GM19193 (cell line): Measurements from ENCODE around the gene TRAPPC2.

Experiments
- POLR2A ChIP-seq: IDR thresholded peaks from 4 replicates; pipeline ENCODE4 v1.6.1; 2011; ENCODE audit not compliant: insufficient read depth, insufficient read length; ENCODE audit errors: extremely low read depth

The TRAPPC2 gene

GRCh38 chrX:13667919-13668318 lies 66.5 kb downstream of the TRAPPC2 start:
- TF ChIP-seq POLR2A: no peak

- TF ChIP-seq POLR2A: no peak
Observed at GRCh38 chrX:13666836-13667235, 67.6 kb downstream of the TRAPPC2 start.

- no peak for TF ChIP-seq POLR2A
Observed at GRCh38 chrX:13664020-13664419, 70.4 kb downstream of the TRAPPC2 start.

GRCh38 chrX:13662355-13662791 lies 72.0 kb downstream of the TRAPPC2 start:
- no peak for TF ChIP-seq POLR2A
